MCF 10A (cell line): ENCODE data around the gene ADGRG7. TPM values are rescaled to one million over a fixed set of nuclear protein-coding genes. Genes with fewer than 3 reads are reported as not detected.

Experiments used
- BruUV-seq: library from RNA; stranded (reverse); fragments of 400-500 nt; replicated peaks from 2 replicates; lab custom pipeline; 2021; lab: Mats Ljungman, UMichigan
- CTCF ChIA-PET: fragments of 300-600 bp; sonication (Branson Sonifier 250); formaldehyde crosslinking; extraction: SDS; loops from one replicate; lab custom pipeline; 2021; ENCODE audit warnings: antibody characterized with exemption, inconsistent platforms; lab: Yijun Ruan, JAX
- POLR2A ChIA-PET: fragments of 300-600, 350-650 bp; sonication (Branson Sonifier 250); formaldehyde crosslinking; extraction: SDS; loops from one replicate; lab custom pipeline; 2020; ENCODE audit warnings: antibody characterized with exemption, inconsistent platforms; lab: Yijun Ruan, JAX
- DNase-seq: peaks from one replicate; pipeline ENCODE4 v3.0.0-alpha.2; 2018; ENCODE audit not compliant: unreplicated experiment
- H3K27ac Mint-ChIP-seq: one replicate; pipeline ENCODE4 v1.8.0; 2022; ENCODE audit warnings: mild to moderate bottlenecking, low read depth, mixed read lengths; ENCODE audit not compliant: unreplicated experiment
- H3K27me3 Mint-ChIP-seq: one replicate; pipeline ENCODE4 v1.8.0; 2022; ENCODE audit warnings: mixed read lengths; ENCODE audit not compliant: insufficient read depth, unreplicated experiment
- H3K36me3 Mint-ChIP-seq: one replicate; pipeline ENCODE4 v1.8.0; 2022; ENCODE audit warnings: mild to moderate bottlenecking, moderate library complexity, mixed read lengths; ENCODE audit not compliant: insufficient read depth, unreplicated experiment
- H3K4me1 Mint-ChIP-seq: one replicate; pipeline ENCODE4 v1.8.0; 2022; ENCODE audit warnings: mixed read lengths; ENCODE audit not compliant: insufficient read depth, unreplicated experiment
- H3K4me3 Mint-ChIP-seq: one replicate; pipeline ENCODE4 v1.8.0; 2022; ENCODE audit warnings: mild to moderate bottlenecking, moderate library complexity, mixed read lengths; ENCODE audit not compliant: unreplicated experiment
- H3K9me3 Mint-ChIP-seq: one replicate; pipeline ENCODE4 v1.8.0; 2022; ENCODE audit warnings: mixed read lengths; ENCODE audit not compliant: unreplicated experiment
- CTCF ChIP-seq: fragments of 200-600 bp; IDR thresholded peaks from one replicate; pipeline ENCODE4 v1.8.0; 2022; ENCODE audit warnings: antibody characterized with exemption, mild to moderate bottlenecking; ENCODE audit not compliant: unreplicated experiment
- intact Hi-C: fragments of 100-400 bp; cut with micrococcal nuclease; formaldehyde crosslinking; loops from 2 replicates; pipeline ENCODE4 v1.14.1; 2022
- total RNA-seq: library from RNA; stranded (reverse); gene quantifications from 2 replicates; pipeline ENCODE4 v1.2.3, GENCODE V29; 2022

The ADGRG7 gene
- total RNA-seq, 1 experiment from 2014 or later, result not detected

DNA sequence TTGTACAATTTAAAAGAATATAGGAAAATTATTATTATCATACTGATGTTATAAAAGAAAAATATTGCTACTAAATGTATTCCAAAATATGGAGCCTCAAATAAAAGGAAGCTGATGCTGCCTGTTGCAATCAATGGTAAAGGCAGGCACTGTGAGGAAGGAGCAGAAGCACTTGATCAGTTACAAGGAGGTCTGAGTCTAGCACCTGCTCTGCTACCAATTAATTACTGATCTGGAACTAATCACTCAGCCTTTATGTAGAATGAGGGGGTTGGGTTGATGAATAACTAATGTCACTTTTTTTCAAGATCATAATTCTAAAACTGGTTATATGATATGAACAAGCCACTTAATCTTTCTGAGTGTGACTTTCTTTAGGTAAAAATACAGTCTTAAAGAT, 5.5 kb downstream of the ADGRG7 start:
- CTCF ChIA-PET, result no interaction called here
- no peak for TF ChIP-seq CTCF
- Mint-ChIP-seq H3K4me3 (no peak overlapping the region), H3K27me3 (peaks cover 9% of the 10 kb centered on the region), H3K9me3 (no peaks in the 10 kb centered on the region), H3K36me3 (no peaks in the 10 kb centered on the region), H3K27ac (no peak overlapping the region), H3K4me1 (no peaks in the 10 kb centered on the region)
- no peak for DNase-seq
- POLR2A ChIA-PET, result no interaction called here
- intact Hi-C loops, result no loop called here
- no TSS peak for BruUV-seq

DNA sequence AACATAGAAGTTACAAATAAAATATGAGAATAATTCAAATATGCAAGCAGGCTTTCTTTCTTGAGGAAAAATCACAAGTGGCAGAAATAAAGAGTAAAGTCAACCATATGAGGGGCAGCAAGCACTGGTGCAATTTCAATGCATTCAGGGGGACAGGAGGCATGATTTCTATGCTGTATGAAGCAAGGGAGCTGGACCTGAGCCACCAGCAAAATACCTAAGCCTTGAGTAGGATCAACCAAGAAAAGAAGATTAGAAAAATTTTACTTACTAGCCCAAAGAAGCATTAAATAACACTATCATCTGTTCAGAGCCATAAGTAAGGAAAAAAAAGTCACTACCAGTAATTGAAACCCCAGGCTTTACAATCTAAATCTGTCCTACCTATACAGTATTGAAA, 6.3 kb downstream of the ADGRG7 start:
- no peak overlapping the region for H3K4me3 Mint-ChIP-seq
- no TSS peak for BruUV-seq

GRCh38 chr3:100621251-100621650, 11.8 kb downstream of the ADGRG7 start:
- H3K4me1 Mint-ChIP-seq, result no peaks in the 10 kb centered on the region
- H3K4me3 Mint-ChIP-seq, result no peak overlapping the region
- H3K27me3 Mint-ChIP-seq, result no peaks in the 10 kb centered on the region
- no peak for TF ChIP-seq CTCF
- POLR2A ChIA-PET, result interaction anchor here (0.8 kb wide), 1 partner anchor 17 kb away, joined by 3 read pairs; no protein-coding TSS in a partner anchor
- H3K9me3 Mint-ChIP-seq, result peaks cover 12% of the 10 kb centered on the region
- intact Hi-C loops, result no loop called here
- CTCF ChIA-PET, result interaction anchor here (0.7 kb wide), 1 partner anchor 162 kb away, joined by 3 read pairs; no protein-coding TSS in a partner anchor
- no peak for DNase-seq
- no TSS peak for BruUV-seq
- no peak overlapping the region for H3K27ac Mint-ChIP-seq
- H3K36me3 Mint-ChIP-seq, result no peaks in the 10 kb centered on the region

More for the DNA sequence above, 6.3 kb downstream of the ADGRG7 start:
- Mint-ChIP-seq H3K27ac (no peak overlapping the region), H3K27me3 (peaks cover 1% of the 10 kb centered on the region), H3K4me1 (no peaks in the 10 kb centered on the region), H3K9me3 (no peaks in the 10 kb centered on the region), H3K36me3 (no peaks in the 10 kb centered on the region)
- ChIA-PET POLR2A (no interaction called here), CTCF (no interaction called here)
- intact Hi-C loops, result no loop called here
- DNase-seq, result peak; percentile 6
- TF ChIP-seq CTCF, result no peak

GRCh38 chr3:100627491-100627890, 18.1 kb downstream of the ADGRG7 start:
- peaks cover 12% of the 10 kb centered on the region for H3K9me3 Mint-ChIP-seq
- H3K4me1 Mint-ChIP-seq, result no peaks in the 10 kb centered on the region
- no peak overlapping the region for H3K4me3 Mint-ChIP-seq
- H3K27ac Mint-ChIP-seq, result no peak overlapping the region
- BruUV-seq, result no TSS peak
- intact Hi-C loops, result no loop called here
- ChIA-PET POLR2A (interaction anchor here (0.7 kb wide), 1 partner anchor 37 kb away, joined by 4 read pairs; no protein-coding TSS in a partner anchor), CTCF (no interaction called here)
- TF ChIP-seq CTCF, result no peak
- no peaks in the 10 kb centered on the region for H3K36me3 Mint-ChIP-seq
- DNase-seq, result no peak
- H3K27me3 Mint-ChIP-seq, result no peaks in the 10 kb centered on the region
